ENCODE data around the gene TCHH.

The TCHH gene

GRCh38 chr1:152067150-152067549, 48.1 kb downstream of the TCHH start:
- no peak for DNase-seq

- no peak for DNase-seq
Measured at GRCh38 chr1:152061952-152062351, 53.3 kb downstream of the TCHH start.
